ENCODE data around the gene SPATA33.
A peak's percentile ranks its signal among the peaks of the same experiment; 100 is the strongest.
"Not testable (repeated sequence)": the region's sequence is repeated elsewhere in the genome, so short reads cannot be mapped to it uniquely, and the experiment has no call there.

Gene SPATA33

GRCh38 chr16:89658221-89658879, 714 bp downstream of the SPATA33 start:
- no peak for DNase-seq (ENCODE audit: low read depth in 1 of 2, low spot score in 1 of 2)

GRCh38 chr16:89660146-89660545, 2.5 kb downstream of the SPATA33 start:
- DNase-seq (ENCODE audit: low read depth in 1 of 2, low spot score in 1 of 2) = no peak

GRCh38 chr16:89661215-89661614, 3.6 kb downstream of the SPATA33 start:
- no peak for DNase-seq (ENCODE audit: low read depth in 1 of 2, low spot score in 1 of 2)

GRCh38 chr16:89664238-89664637, 6.6 kb downstream of the SPATA33 start:
- DNase-seq (ENCODE audit: low read depth in 1 of 2, low spot score in 1 of 2) = not testable (repeated sequence)

GRCh38 chr16:89667000-89667399, 9.4 kb downstream of the SPATA33 start:
- DNase-seq (ENCODE audit: low read depth in 1 of 2, low spot score in 1 of 2) = not testable (repeated sequence)

- no peak for DNase-seq (ENCODE audit: low read depth in 1 of 2, low spot score in 1 of 2)
Measured at GRCh38 chr16:89667633-89668032, 10.0 kb downstream of the SPATA33 start.

GRCh38 chr16:89668790-89669158, 11.1 kb downstream of the SPATA33 start:
- DNase-seq (ENCODE audit: low read depth in 1 of 2, low spot score in 1 of 2) = no peak

GRCh38 chr16:89669755-89670154, 12.1 kb downstream of the SPATA33 start:
- no peak for DNase-seq (ENCODE audit: low read depth in 1 of 2, low spot score in 1 of 2)

GRCh38 chr16:89670496-89671431, 13.1 kb downstream of the SPATA33 start:
- DNase-seq (ENCODE audit: low read depth in 1 of 2, low spot score in 1 of 2) = no peak

- not testable (repeated sequence) for DNase-seq (ENCODE audit: low read depth in 1 of 2, low spot score in 1 of 2)
Measured at GRCh38 chr16:89671565-89671964, 13.9 kb downstream of the SPATA33 start.

GRCh38 chr16:89672177-89672941, 14.7 kb downstream of the SPATA33 start:
- DNase-seq (ENCODE audit: low read depth in 1 of 2, low spot score in 1 of 2) = no peak

GRCh38 chr16:89678258-89678657, 20.6 kb downstream of the SPATA33 start:
- no peak for DNase-seq (ENCODE audit: low read depth in 1 of 2, low spot score in 1 of 2)

- no peak for DNase-seq (ENCODE audit: low read depth in 1 of 2, low spot score in 1 of 2)
Measured at GRCh38 chr16:89685916-89686315, 28.3 kb downstream of the SPATA33 start.

- peak; percentile 87 for DNase-seq (ENCODE audit: low read depth in 1 of 2, low spot score in 1 of 2)
Measured at GRCh38 chr16:89686520-89687091, 29.0 kb downstream of the SPATA33 start, which contains the start of gene CDK10. Gene CDK10 (plus strand): TSS chr16:89686689. CDS start chr16:89686711, 22 bp downstream.

GRCh38 chr16:89687092-89687940, 29.7 kb downstream of the SPATA33 start:
- no peak for DNase-seq (ENCODE audit: low read depth in 1 of 2, low spot score in 1 of 2)

- DNase-seq (ENCODE audit: low read depth in 1 of 2, low spot score in 1 of 2) = no peak
Measured at GRCh38 chr16:89688395-89688794, 30.8 kb downstream of the SPATA33 start.

- DNase-seq (ENCODE audit: low read depth in 1 of 2, low spot score in 1 of 2) = no peak
Measured at GRCh38 chr16:89689142-89689541, 31.5 kb downstream of the SPATA33 start.

GRCh38 chr16:89689621-89690020, 32.0 kb downstream of the SPATA33 start:
- not testable (repeated sequence) for DNase-seq (ENCODE audit: low read depth in 1 of 2, low spot score in 1 of 2)

GRCh38 chr16:89690392-89690901, 32.8 kb downstream of the SPATA33 start:
- DNase-seq (ENCODE audit: low read depth in 1 of 2, low spot score in 1 of 2) = no peak
